HG03175 (cell line): ENCODE data around the gene TANC1.

Experiments used
- ATAC-seq: cut with Tn5 transposase; IDR thresholded peaks from one replicate; pipeline ENCODE4 v1.9.1; 2021; ENCODE audit warnings: mild to moderate bottlenecking, moderate library complexity; ENCODE audit not compliant: unreplicated experiment

Gene TANC1

DNA sequence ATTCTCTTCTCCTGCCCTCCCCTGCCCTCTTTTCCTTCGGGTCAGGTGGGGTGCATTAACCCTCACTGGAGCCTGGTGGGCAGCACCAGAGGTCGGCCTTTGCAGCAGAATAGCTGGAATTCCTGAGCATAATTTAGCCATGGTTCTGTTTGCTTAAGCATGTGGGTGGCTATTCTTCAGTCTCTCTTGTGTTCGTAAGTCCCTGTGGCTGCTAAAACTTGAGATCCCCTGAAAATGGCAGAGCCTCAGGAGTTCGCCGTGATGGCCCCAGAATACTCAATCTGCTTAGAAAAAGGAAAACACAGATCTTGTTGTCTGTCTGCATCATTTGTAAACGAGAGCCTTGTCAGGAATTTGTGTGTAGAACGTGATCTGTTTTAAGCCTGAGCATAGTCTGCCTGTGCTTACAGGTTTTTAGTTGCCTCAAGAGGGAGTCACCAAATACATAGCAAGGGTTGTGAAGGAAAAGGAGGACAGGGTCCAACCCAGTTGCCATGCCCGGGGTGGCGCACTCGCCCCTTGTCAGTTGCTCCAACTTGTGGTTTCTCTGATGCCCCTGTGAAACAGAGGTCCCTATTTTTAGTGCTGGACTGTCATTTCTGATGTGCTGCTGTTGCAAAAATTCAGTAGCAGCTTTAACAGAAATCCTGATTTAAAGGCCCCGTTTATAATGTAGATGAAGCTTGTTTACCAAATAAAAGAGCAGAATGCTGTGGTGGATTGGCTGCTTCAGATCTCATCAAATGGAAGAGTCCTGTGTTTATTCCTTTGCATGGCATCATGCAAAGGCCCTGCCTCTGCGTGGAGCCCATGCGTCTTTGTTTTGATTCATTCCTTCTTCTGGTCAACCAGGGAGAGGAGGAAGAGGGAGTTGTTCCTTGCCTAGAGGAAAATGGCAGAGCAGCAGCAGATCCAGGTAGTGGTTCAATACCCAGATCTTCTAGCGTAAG, 243.3 kb downstream of the TANC1 start:
- no peak for ATAC-seq

DNA sequence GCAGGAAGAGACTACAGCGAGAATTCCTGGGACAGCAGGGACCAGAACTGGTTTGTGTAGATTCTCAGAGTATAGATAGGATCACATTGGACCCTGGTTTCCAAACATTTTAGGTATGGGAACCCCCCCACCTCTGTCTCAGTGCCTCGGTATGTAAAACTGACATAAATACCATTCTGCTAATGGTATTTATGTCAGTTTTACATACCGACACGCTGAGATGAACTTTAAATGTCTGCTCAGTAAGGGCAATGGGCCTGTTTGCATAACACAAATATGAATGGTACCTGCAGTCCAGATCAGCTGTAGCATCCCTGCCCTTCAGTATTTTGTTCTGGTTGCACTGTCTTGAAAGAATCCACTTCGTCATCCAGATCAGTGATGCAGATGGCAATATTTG, 244.9 kb downstream of the TANC1 start:
- no peak for ATAC-seq

DNA sequence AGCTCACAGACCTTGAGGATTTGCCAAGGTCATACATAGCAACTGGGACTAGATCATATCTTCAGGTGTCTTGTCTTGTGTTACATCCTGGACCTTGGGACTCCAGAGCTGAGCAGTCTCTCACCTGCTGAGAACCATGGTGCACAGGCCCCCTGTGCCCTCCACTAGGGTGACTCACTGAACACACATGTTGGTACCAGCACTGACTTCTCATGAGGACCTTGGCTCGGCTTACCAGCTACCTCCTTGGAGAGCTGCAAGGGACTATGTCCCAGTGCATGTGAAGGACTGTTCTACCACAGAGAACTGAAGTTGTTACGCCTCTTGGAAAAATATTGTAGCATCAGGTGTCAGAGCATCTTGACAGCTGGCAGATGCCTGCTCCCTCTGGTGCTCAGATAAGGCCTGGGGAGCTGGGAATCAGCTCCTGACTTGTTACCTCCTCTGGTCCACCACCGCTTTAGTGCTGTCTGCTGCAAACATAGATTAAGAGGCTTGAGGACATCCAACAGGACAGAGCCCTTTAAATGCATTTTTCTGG, 246.0 kb downstream of the TANC1 start:
- ATAC-seq, result no peak

DNA sequence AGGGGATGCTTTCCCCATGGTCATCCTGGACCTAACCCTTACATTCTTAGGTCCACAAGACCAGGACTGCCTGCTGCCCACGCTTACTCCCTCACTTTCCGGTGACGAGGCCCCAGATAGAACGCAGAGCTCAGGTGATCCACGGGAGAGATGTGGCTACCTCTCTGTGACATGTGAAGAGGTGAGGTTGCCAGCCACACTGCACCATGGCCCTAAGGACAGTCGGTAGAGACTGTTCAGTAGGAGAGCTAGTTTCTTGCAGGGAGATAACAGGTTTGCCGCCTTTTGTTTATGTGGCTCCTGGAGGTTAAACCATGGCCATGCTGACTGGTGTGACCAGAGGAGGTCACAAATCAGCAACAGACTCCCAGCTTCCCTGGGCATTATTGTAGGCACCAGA, 246.7 kb downstream of the TANC1 start:
- ATAC-seq, result no peak

DNA sequence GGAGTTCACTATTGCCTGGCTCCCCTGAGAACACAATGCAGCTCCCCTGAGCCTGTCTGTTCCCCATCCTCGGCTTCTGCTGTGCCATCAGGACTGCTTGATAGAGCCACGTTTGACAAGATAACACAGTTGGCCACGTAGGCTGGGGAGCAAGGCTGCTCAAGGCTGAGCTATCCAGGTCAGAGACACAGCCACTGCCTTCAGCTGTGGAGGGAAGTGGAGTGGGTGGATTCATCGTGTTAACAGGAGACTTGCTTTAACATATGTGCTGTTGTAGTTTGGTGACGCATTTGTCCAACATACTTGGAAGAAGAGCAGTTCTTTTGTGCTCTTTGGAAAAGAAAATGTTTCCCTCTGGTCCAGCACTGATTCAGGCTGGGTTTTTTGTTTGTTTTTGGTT, 249.2 kb downstream of the TANC1 start:
- no peak for ATAC-seq

DNA sequence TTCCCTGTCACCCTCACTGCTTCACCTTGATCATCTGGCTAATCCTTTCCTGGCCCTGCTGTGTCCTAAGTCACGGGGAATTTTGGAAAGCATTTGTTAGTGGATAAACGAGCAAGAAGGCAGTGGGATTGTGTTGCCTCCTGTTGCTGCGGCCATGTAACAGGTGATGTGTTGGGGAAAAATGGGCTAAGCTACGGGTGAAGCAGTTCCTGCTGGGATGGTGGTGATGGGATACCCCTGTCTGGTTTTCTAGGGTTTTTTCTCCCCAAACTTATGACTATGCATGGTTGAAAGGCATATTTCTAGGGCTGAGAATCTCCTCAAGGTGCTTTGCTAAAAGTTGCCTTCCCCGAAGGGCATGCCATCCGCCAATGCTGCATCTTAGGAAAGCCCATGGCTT, 249.9 kb downstream of the TANC1 start:
- no peak for ATAC-seq

DNA sequence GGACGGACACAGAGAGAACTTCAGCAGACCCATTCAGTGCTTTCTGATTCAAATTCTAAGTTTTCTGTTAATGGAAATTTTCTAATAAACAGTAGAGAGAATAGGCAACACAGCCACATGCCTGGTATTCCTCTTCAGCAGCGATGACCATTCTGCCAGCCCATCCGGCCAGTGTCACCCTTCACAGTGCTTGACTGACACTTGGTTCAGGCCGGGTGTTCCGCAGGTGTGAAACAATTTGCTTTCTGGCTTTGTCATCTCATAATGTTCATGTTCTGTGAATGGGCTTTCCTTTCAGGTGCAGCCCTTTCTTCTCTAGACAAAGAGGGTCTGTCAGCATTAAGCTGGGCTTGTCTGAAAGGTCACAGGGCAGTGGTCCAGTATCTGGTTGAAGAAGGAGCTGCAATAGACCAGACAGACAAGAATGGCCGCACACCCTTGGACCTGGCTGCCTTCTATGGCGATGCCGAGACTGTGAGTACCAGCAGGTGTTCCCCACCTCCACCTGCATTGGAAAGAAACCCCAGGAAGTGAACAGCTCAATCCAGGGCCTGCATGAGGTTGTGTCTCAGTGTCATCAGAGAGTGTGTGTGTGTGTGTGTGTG, 251.1 kb downstream of the TANC1 start:
- no peak for ATAC-seq

DNA sequence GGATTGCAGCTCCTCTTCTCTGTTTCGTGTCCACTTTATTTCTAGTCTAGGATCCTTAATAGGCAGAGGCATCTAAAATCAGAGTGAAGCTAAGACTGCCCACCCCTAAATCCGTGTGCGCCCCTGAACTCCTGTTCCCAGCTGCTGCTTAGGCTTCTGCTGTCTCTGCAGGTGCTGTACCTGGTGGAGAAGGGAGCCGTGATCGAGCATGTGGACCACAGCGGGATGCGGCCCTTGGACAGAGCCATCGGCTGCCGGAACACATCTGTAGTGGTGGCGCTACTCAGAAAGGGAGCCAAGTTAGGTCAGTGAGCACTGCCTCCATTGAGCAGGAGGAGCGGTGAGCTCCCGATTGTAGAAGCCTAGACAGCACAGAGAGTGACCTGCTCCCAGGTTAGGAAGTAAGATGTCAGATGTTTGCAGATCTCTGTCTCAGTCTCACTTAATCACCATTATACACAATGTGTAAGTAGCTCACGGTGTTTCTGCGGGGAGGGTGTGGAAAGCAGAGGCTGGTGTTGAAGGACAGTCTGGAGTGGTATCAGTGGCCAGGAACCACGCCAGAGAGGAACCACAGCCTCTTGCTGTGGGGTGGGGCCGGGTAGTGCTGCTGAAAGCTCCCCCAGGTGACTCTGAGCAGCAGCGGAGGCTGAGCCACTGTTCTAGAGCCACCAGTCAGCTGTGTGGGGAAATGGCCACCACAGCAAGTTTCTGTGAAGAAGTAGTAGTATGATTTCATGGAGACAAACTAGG, 255.8 kb downstream of the TANC1 start:
- no peak for ATAC-seq

DNA sequence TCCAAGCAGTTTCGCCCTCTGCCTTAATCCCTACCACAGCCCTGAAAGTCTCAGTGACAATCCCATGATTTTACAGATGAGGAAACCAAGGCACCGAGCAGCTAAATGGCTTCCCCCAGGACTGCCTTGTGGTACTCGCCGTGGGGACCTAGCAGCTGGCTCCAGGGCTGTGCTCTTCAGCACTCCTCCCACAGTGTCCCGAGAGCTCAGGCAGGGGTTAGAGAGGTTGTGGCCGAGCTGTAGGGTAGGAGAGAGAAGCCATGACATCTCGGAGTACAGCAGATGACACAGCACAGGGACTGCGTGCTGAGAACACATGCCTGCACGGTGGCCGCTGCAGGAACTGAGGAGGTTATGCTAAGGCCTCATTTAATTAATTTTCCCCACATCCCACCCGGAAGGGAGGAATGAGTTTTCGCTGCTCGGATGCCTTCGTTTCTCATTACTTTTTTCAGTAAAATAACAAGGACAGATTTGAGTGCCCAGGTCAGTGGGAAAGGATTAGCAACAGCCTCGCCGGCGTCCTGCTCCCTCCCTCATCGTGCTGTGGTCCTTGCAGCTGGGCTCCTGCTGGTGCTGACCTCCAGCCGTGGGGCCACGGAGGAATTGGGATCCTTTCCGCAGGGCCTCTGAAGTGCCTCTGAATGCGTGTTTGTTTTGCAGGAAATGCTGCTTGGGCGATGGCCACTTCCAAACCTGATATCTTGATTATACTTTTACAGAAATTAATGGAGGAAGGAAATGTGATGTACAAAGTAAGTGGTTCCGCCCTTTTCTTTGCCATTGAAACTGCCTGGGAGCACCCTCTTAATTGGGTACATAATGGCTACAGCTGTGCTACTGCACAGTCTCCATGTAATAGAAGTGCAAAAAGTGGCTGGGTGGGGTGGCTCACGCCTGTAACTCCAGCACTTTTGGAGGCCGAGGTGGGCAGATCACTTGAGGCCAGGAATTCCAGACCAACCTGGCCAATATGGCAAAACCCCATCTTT, 256.9 kb downstream of the TANC1 start:
- no peak for ATAC-seq

DNA sequence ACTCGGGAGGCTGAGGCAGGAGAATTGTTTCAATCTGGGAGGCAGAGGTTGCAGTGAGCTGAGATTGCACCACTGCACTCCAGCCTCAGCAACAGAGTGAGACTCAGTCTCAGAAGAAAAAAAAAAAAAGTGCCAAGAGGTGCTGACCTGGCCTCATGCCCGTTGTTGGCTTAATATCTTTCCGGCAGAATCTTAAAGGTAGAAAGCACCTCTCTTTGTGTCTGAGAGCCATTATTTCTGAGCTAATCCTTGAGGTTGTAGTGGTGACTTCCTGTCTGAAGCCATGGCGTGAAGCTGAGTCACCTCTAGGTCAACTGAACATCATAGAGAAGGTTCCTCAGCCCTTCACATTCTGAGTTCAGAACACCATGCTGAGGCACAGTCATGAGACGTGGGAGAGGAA, 257.6 kb downstream of the TANC1 start:
- ATAC-seq, result peak; percentile 55

DNA sequence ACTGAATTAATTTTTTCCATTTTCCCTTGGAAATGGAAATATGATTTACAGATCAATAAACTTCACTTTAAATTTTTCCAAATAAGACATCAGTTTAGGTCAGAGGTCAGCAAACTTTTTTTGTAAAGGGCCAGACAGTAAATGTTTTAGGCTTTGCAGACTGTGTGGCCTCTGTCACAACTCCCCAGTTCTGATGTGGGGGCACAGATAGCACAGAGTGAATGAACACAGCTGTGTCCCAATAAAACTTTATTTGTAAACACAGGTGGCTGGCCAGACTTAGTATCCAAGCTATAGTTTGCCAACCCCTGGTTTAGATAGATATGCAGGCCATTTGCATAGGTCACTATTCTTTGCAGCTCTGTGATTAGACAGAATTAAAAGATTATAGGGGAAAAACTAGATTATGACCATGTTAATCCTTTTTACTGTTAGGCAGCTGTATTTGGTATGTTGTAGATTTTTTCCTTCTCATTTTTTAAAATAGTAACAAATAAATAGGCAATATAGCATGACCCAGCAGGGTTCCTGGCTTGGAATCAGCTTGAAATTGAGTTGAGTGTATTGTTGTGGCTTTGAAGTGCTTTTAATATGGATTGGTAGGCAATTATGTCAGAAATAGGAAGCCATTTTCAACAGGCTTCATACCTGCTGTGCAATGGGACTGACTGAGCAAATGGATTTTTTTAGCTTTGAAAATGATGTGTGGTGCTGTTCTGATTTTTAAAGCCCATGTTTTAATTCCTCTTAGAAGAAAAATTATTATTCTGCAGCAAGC, 258.4 kb downstream of the TANC1 start:
- no peak for ATAC-seq

DNA sequence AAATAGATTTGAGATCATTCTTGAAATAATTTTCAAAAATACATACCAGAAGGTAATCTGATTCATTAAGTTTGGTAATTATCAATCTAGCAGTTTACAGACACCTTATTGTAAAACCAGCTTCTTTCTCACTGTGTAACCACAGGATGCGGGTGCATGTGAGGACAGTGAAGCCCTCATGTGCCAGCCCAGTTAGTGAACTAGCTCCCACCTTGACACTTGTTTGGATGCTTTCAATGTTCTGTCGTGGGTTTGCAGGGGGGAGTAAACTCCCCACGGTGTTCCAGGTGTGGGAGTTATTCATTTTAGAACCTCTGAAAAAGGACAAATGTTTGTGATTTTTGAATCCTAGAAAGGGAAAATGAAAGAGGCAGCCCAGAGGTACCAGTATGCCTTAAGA, 259.0 kb downstream of the TANC1 start:
- ATAC-seq, result no peak

DNA sequence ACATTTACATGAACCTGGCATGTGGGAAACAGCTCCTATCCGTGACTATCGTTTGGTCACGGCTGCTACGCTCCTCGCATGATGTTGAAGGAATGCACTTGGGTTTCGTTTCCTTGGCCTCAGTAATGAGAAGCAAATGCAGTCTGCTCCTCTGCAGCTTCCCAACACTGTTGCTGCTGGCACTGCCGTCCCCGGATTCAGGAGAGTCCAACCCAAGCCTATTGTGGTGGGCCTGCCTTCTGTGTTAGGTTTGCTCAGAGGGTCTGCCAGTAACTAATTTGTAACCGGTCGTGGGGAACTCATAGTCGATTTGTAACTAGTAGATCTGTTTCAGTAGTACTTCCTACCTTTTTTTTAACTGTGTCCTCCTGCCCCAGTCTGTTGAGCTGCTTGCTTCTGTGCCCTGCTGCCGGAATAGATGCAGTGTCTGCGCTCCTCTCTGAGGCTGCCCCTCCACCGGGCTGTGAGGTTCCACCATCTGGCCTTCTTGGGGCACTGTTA, 259.7 kb downstream of the TANC1 start:
- ATAC-seq, result no peak

DNA sequence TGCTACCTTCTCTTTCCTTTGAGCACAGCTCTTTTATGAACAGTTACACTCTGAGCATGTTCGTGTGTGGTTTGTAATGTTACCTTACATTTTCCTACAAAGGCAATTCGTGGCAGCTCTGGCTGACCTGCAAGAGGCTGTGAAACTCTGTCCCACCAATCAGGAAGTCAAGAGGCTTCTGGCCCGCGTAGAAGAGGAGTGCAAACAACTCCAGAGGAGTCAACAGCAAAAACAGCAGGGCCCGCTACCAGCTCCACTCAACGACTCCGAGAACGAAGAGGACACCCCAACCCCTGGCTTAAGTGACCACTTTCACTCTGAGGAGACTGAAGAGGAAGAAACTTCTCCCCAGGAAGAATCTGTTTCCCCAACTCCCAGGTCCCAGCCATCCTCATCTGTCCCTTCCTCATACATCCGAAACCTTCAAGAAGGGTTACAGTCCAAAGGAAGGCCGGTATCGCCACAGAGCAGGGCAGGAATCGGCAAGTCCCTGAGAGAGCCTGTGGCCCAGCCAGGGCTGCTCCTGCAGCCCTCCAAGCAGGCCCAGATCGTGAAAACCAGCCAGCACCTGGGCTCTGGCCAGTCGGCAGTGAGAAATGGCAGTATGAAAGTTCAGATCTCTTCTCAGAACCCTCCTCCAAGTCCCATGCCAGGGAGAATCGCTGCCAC, 261.2 kb downstream of the TANC1 start:
- no peak for ATAC-seq

DNA sequence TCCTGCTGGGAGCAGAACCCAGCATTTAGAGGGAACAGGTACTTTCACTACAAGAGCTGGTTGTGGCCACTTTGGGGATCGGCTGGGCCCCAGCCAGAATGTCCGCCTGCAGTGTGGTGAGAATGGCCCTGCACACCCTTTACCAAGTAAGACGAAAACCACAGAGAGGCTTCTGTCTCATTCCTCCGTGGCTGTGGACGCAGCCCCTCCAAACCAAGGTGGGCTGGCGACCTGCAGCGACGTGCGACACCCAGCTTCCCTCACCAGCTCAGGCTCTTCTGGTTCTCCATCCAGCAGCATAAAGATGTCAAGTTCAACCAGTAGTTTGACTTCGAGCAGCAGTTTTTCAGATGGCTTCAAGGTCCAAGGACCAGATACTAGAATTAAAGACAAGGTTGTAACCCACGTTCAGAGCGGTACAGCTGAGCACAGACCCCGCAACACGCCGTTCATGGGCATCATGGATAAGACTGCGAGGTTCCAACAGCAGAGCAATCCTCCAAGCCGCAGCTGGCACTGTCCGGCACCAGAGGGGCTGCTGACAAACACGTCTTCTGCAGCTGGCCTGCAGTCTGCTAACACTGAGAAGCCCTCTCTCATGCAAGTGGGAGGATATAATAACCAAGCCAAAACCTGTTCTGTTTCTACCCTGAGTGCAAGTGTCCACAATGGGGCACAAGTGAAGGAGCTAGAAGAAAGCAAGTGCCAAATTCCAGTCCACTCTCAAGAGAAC, 261.9 kb downstream of the TANC1 start:
- ATAC-seq, result no peak

DNA sequence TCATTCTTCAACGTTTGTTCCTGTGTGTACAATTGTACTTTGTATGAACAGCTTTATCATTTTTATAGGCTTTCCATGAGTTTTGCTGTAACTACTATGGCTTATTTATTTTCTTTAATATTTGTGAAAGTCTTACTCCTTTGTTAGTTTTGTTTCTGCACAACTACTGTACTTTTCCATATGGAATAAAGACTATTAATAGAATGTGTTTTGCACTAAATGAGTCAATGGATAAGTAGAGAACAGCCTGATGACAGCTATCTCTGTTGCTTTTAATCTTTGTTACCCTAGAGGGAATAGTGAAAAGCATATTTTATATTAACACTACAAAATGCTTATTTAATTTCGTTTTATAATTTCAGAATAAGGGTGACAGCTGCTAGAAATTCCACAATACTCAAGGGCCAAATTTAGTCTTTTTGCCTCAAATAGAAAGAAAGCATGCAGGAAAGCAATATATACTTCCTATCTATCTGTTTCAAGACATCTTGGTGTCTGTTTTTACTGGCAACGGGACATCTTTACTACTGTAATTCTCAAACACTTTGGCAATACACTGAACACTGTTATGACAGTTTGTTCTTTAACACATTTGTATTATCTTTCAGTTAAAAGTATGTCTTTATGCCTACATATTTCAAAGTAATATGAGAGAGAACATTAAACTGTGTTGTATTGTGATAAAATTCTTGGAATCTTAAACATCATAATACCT, 264.2 kb downstream of the TANC1 start:
- ATAC-seq, result no peak

DNA sequence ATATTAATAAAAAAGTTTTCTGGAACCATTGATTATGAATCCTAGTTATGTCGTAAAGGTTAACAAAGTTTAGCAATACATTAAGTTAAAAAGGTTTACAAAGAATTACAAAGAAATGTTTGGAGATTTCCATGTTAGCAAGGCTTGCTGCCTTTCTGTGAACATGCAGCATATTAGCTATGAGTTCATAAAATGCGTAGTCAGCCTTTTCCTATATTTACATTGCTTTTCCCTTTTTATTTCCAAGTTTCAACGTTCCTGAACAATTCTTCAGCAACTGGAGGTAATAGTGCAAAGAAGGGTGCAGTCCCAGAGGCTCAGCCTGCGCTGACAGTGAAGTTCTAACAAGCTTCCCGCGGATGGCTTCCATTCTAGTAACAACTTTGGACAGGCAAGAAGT, 266.4 kb downstream of the TANC1 start:
- ATAC-seq, result no peak
